GM12874 (cell line): Measurements from ENCODE around the gene INS.

ENCODE experiments used
- CTCF ChIP-seq: IDR thresholded peaks from 2 replicates; pipeline ENCODE4 v1.5.1; 2011; ENCODE audit warnings: low read depth, mild to moderate bottlenecking, control low read depth, low read length, moderate library complexity; ENCODE audit not compliant: insufficient read depth

The INS gene

GRCh38 chr11:2128511-2129307 lies 32.3 kb downstream of the INS start:
- TF ChIP-seq CTCF = no peak

GRCh38 chr11:2128130-2128510 lies 32.9 kb downstream of the INS start:
- no peak for TF ChIP-seq CTCF

GRCh38 chr11:2127482-2128129 lies 33.4 kb downstream of the INS start:
- TF ChIP-seq CTCF = no peak

- no peak for TF ChIP-seq CTCF
Observed at GRCh38 chr11:2126520-2127085, 34.4 kb downstream of the INS start.

- no peak for TF ChIP-seq CTCF
Observed at GRCh38 chr11:2123628-2123960, 37.4 kb downstream of the INS start.

- TF ChIP-seq CTCF = no peak
Observed at GRCh38 chr11:2122907-2123627, 37.9 kb downstream of the INS start.

GRCh38 chr11:2122222-2122906 lies 38.6 kb downstream of the INS start:
- no peak for TF ChIP-seq CTCF
